ENCODE results near the gene GPR50. TPM values are rescaled to one million over a fixed set of nuclear protein-coding genes. Genes with fewer than 3 reads are reported as not detected.

The GPR50 gene
- total and polyA plus RNA-seq, 2 of the 4 experiments (the other 2 are of a cell fraction), result not detected

DNA sequence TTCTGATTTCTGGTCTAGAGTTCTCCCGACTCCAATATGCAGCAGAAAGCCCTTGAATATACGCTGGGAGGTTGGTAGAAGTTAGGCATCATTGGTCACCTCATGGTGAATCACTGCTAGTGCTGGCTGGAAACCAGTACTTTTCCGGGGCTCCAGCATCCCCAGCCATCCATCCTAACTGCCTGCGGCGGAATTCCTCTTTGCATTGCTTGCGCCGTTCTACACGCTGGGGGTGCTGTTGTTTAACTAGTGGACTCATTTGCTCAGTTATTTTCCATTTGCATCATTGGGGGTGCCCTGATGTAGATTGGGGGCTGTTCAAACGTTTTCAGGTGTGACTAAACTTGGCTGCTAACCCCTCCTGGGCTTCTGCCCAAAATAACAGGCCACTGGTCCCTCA is 23.3 kb upstream of the GPR50 start (continued):
- TF ChIP-seq POLR2A (IDR thresholded peaks at IDR 0.05; ENCODE audit: low read depth, low read length), result no peak

DNA sequence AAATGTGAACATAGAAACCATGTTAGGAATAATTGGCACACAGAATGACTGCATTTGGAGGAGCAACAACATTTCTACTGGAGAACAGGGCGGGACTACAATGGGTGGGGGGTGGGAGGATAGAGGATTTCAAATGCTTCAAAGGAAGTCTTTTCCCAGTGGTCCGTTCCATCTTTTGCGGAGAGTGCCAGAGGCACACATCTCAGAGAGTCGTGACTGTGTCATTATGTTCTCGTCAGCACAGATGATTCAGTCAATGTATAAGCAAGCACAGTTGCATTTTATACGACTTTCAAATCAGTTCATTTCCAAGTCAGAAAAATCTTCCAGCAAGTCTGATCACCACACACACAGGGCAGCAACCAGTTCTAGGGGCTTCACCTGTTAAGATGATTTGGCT is 22.7 kb upstream of the GPR50 start:
- intact Hi-C loops (cut with micrococcal nuclease), result loop anchor here (5.0 kb wide), 1 partner anchor 569 kb away; no protein-coding TSS in a partner anchor

More for the DNA sequence above, 22.7 kb upstream of the GPR50 start:
- ChIA-PET POLR2A (ENCODE audit: unreplicated experiment) (no interaction called here), CTCF (no interaction called here)
- H3K79me1 ChIP-seq (ENCODE audit: low read depth in 1 of 2, low read length in 2 of 2), result no peaks in the 10 kb centered on the region
- H4K20me1 ChIP-seq (ENCODE audit: insufficient read depth, low read length), result no peaks in the 10 kb centered on the region
- dilution Hi-C loops (cut with HindIII; ENCODE audit: low sequenced_read_pairs, unreplicated experiment), result no loop called here
- no peak overlapping the region for H3K23ac ChIP-seq (ENCODE audit: low read depth, low read length)
- no peak for TF ChIP-seq SMC3 (IDR thresholded peaks at IDR 0.05; ENCODE audit: low read depth, low read length)
- TF ChIP-seq CHD1 (IDR thresholded peaks at IDR 0.05; ENCODE audit: low read depth, low read length), result no peak
- TF ChIP-seq MAFK (IDR thresholded peaks at IDR 0.05; ENCODE audit: low read depth, low read length), result no peak
- no peak for TF ChIP-seq RCOR1 (IDR thresholded peaks at IDR 0.05; ENCODE audit: insufficient replicate concordance, low read length)
- TF ChIP-seq POLR2A (IDR thresholded peaks at IDR 0.05; ENCODE audit: low read depth, low read length), result no peak
- TF ChIP-seq MXI1 (IDR thresholded peaks at IDR 0.05; ENCODE audit: borderline replicate concordance, low read depth, low read length), result no peak
- TF ChIP-seq, protein P1, sequence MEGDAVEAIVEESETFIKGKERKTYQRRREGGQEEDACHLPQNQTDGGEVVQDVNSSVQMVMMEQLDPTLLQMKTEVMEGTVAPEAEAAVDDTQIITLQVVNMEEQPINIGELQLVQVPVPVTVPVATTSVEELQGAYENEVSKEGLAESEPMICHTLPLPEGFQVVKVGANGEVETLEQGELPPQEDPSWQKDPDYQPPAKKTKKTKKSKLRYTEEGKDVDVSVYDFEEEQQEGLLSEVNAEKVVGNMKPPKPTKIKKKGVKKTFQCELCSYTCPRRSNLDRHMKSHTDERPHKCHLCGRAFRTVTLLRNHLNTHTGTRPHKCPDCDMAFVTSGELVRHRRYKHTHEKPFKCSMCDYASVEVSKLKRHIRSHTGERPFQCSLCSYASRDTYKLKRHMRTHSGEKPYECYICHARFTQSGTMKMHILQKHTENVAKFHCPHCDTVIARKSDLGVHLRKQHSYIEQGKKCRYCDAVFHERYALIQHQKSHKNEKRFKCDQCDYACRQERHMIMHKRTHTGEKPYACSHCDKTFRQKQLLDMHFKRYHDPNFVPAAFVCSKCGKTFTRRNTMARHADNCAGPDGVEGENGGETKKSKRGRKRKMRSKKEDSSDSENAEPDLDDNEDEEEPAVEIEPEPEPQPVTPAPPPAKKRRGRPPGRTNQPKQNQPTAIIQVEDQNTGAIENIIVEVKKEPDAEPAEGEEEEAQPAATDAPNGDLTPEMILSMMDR (conservative IDR thresholded peaks at IDR 0.05; ENCODE audit: low read depth, low read length), result no peak
- TF ChIP-seq, protein P2, sequence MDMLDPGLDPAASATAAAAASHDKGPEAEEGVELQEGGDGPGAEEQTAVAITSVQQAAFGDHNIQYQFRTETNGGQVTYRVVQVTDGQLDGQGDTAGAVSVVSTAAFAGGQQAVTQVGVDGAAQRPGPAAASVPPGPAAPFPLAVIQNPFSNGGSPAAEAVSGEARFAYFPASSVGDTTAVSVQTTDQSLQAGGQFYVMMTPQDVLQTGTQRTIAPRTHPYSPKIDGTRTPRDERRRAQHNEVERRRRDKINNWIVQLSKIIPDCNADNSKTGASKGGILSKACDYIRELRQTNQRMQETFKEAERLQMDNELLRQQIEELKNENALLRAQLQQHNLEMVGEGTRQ (IDR thresholded peaks at IDR 0.05; ENCODE audit: low read depth, low read length), result no peak
- no peak for TF ChIP-seq NFE2L2 (IDR thresholded peaks at IDR 0.05; ENCODE audit: low read depth, low read length)
- TF ChIP-seq CEBPB (IDR thresholded peaks at IDR 0.05; ENCODE audit: low read depth, low read length), result no peak
- no peak overlapping the region for H2AK9ac ChIP-seq (replicated peaks; ENCODE audit: low read depth, low read length, poor library complexity)
- no peak overlapping the region for H4K91ac ChIP-seq (ENCODE audit: insufficient read depth, low read depth, low read length)
- no peak overlapping the region for H2BK15ac ChIP-seq (ENCODE audit: low read depth, low read length)
- H3K27ac ChIP-seq (ENCODE audit: insufficient read depth, low read length), result no peak overlapping the region
- no peak overlapping the region for H3K18ac ChIP-seq (ENCODE audit: low read depth, low read length)
- DNase-seq (no peak), ATAC-seq (ENCODE audit: low read depth) (no peak)
- H3K4me2 ChIP-seq (ENCODE audit: low read depth, low read length), result no peak overlapping the region
- no peaks in the 10 kb centered on the region for H3K36me3 ChIP-seq (ENCODE audit: control insufficient read depth, insufficient read depth, low read length)
- H4K8ac ChIP-seq (ENCODE audit: low read depth in 2 of 2, low read length in 2 of 2), result no peak overlapping the region
- H3K9me3 ChIP-seq (ENCODE audit: control insufficient read depth, insufficient read depth, low read length), result no peaks in the 10 kb centered on the region; the same call in 1 of the 2 replicates
- H2BK120ac ChIP-seq (ENCODE audit: low read depth, low read length), result no peak overlapping the region
- H2AFZ ChIP-seq (replicated peaks; ENCODE audit: low read length, poor library complexity), result no peak overlapping the region
- H2BK20ac ChIP-seq (ENCODE audit: low read depth, low read length), result no peak overlapping the region
- 20% methylated on average over 1 of the region's 6 CpGs; no CpG with 5 or more reads in 1 of the 2 experiments for WGBS, 2 experiments (ENCODE audit: extremely low coverage in 2 of 2, insufficient read length in 1 of 2)
- no peaks in the 10 kb centered on the region for H3K4me1 ChIP-seq (ENCODE audit: control insufficient read depth, insufficient read depth, low read length)
- in situ Hi-C loops (cut with MboI; ENCODE audit: low sequenced_read_pairs), result loop anchor here (10.0 to 25.0 kb wide), 3 partner anchors 534 to 1659 kb away; partner anchors contain the start of genes GABRQ and PRRG3
- H3K4me3 ChIP-seq (ENCODE audit: insufficient read depth, low read depth, low read length), result no peak overlapping the region
- H2AK5ac ChIP-seq (ENCODE audit: low read depth, low read length), result no peak overlapping the region
- H3K56ac ChIP-seq (ENCODE audit: extremely low read depth, insufficient read depth, low read length), result no peak overlapping the region
- H3K27me3 ChIP-seq (ENCODE audit: control insufficient read depth, insufficient read depth, low read length), result no peaks in the 10 kb centered on the region
- H3K9me1 ChIP-seq (ENCODE audit: insufficient read depth, low read length), result no peaks in the 10 kb centered on the region
- H3K4ac ChIP-seq (ENCODE audit: low read depth, low read length), result no peak overlapping the region
- no TSS peak for BruUV-seq (replicated peaks)
- no peak overlapping the region for H2BK5ac ChIP-seq (ENCODE audit: low read depth, low read length, poor library complexity, severe bottlenecking)
- H3K9ac ChIP-seq (ENCODE audit: low read depth, low read length), result no peak overlapping the region
- no peak overlapping the region for H4K5ac ChIP-seq (ENCODE audit: low read depth, low read length)
- H3K14ac ChIP-seq (replicated peaks; ENCODE audit: low read depth, low read length), result no peak overlapping the region

All from IMR-90 (cell line).